Measurements from ENCODE around the gene SMYD2.

GRCh38 chr1:214369364-214369763 is 88.4 kb downstream of the SMYD2 start:
- TF ChIP-seq CTCF (IDR thresholded peaks at IDR 0.05): no peak
- TF ChIP-seq POLR2A (IDR thresholded peaks at IDR 0.05): no peak
